IMR-90 (cell line): ENCODE data around the gene MAG. TPM values are rescaled to one million over a fixed set of nuclear protein-coding genes. Genes with fewer than 3 reads are reported as not detected.

Source experiments
- ATAC-seq: fragments of 200-7000 bp; cut with Tn5 transposase; 2 replicates; pipeline ENCODE4 v1.9.1; 2020; ENCODE audit warnings: low read depth, mild to moderate bottlenecking, moderate library complexity
- BruUV-seq: library from RNA; stranded (reverse); fragments of 400-500 nt; replicated peaks from 2 replicates; lab custom pipeline; 2021; lab: Mats Ljungman, UMichigan
- CTCF ChIA-PET: fragments of 300-600 bp; formaldehyde crosslinking; extraction: SDS; loops from one replicate; lab custom pipeline; 2021; ENCODE audit warnings: antibody characterized with exemption; lab: Yijun Ruan, JAX
- POLR2A ChIA-PET: fragments of 300-600 bp; sonication (Branson Sonifier 250); formaldehyde crosslinking; loops from one replicate; lab custom pipeline; 2022; ENCODE audit warnings: antibody characterized with exemption; ENCODE audit not compliant: unreplicated experiment; lab: Charles Lee
- DNase-seq: peaks from one replicate; pipeline ENCODE4 v3.0.0; 2013
- H2AFZ ChIP-seq: replicated peaks from 2 replicates; pipeline ENCODE3; 2013; ENCODE audit warnings: low read length, mild to moderate bottlenecking; ENCODE audit not compliant: poor library complexity
- H2AK5ac ChIP-seq: 2 replicates; pipeline ENCODE4 v1.6.1; 2013; ENCODE audit warnings: low read depth, low read length, inconsistent platforms
- H2AK9ac ChIP-seq: replicated peaks from 2 replicates; pipeline ENCODE3; 2013; ENCODE audit warnings: mild to moderate bottlenecking, low read depth, low read length, moderate library complexity; ENCODE audit not compliant: poor library complexity
- H2BK120ac ChIP-seq: 2 replicates; pipeline ENCODE4 v1.6.1; 2013; ENCODE audit warnings: low read depth, low read length, inconsistent platforms
- H2BK15ac ChIP-seq: 3 replicates; pipeline ENCODE4 v1.6.1; 2013; ENCODE audit warnings: low read depth, low read length, inconsistent platforms
- H2BK20ac ChIP-seq: 2 replicates; pipeline ENCODE4 v1.6.1; 2013; ENCODE audit warnings: low read depth, mild to moderate bottlenecking, inconsistent platforms, low read length, moderate library complexity
- H2BK5ac ChIP-seq: 2 replicates; pipeline ENCODE4 v1.6.1; 2013; ENCODE audit warnings: mild to moderate bottlenecking, low read depth, low read length, inconsistent platforms; ENCODE audit not compliant: poor library complexity, severe bottlenecking
- H3K14ac ChIP-seq: replicated peaks from 2 replicates; pipeline ENCODE4 v1.6.1; 2013; ENCODE audit warnings: low read depth, low read length, inconsistent platforms
- H3K18ac ChIP-seq: 2 replicates; pipeline ENCODE4 v1.6.1; 2013; ENCODE audit warnings: low read depth, low read length, control low read depth
- H3K23ac ChIP-seq: 2 replicates; pipeline ENCODE4 v1.6.1; 2013; ENCODE audit warnings: low read depth, low read length, inconsistent platforms
- H3K27ac ChIP-seq: 2 replicates; pipeline ENCODE4 v1.5.1; 2013; ENCODE audit warnings: mild to moderate bottlenecking, control low read depth, low read length; ENCODE audit not compliant: insufficient read depth
- H3K27me3 ChIP-seq: 2 replicates; pipeline ENCODE4 v1.6.1; 2013; ENCODE audit warnings: low read length; ENCODE audit not compliant: control insufficient read depth, insufficient read depth
- H3K36me3 ChIP-seq: 2 replicates; pipeline ENCODE4 v1.6.1; 2013; ENCODE audit warnings: low read length, mixed read lengths; ENCODE audit not compliant: control insufficient read depth, insufficient read depth
- H3K4ac ChIP-seq: 2 replicates; pipeline ENCODE4 v1.6.1; 2013; ENCODE audit warnings: low read depth, low read length, inconsistent platforms
- H3K4me1 ChIP-seq: 2 replicates; pipeline ENCODE4 v1.6.1; 2013; ENCODE audit warnings: low read length, mixed read lengths; ENCODE audit not compliant: control insufficient read depth, insufficient read depth
- H3K4me2 ChIP-seq: 2 replicates; pipeline ENCODE4 v1.6.1; 2013; ENCODE audit warnings: low read depth, mild to moderate bottlenecking, control low read depth, low read length, moderate library complexity
- H3K4me3 ChIP-seq: 2 replicates; pipeline ENCODE4 v1.5.1; 2013; ENCODE audit warnings: low read depth, mild to moderate bottlenecking, control low read depth, low read length, moderate library complexity; ENCODE audit not compliant: insufficient read depth
- H3K56ac ChIP-seq: 2 replicates; pipeline ENCODE4 v1.6.1; 2013; ENCODE audit warnings: low read length, inconsistent platforms; ENCODE audit not compliant: insufficient read depth; ENCODE audit errors: extremely low read depth
- H3K79me1 ChIP-seq, 2 experiments: 2 replicates each; pipeline ENCODE4 v1.6.1; 2013; ENCODE audit warnings: low read length in 2 of 2, inconsistent platforms in 1 of 2, low read depth in 1 of 2
- H3K9ac ChIP-seq: 2 replicates; pipeline ENCODE4 v1.6.1; 2013; ENCODE audit warnings: low read depth, low read length, control low read depth
- H3K9me1 ChIP-seq: 2 replicates; pipeline ENCODE4 v1.6.1; 2013; ENCODE audit warnings: low read length, inconsistent platforms; ENCODE audit not compliant: insufficient read depth
- H3K9me3 ChIP-seq: 2 replicates; pipeline ENCODE4 v1.6.1; 2013; ENCODE audit warnings: low read length; ENCODE audit not compliant: control insufficient read depth, insufficient read depth
- H4K20me1 ChIP-seq: 2 replicates; pipeline ENCODE4 v1.6.1; 2013; ENCODE audit warnings: low read length, inconsistent platforms; ENCODE audit not compliant: insufficient read depth
- H4K5ac ChIP-seq: 2 replicates; pipeline ENCODE4 v1.6.1; 2013; ENCODE audit warnings: mild to moderate bottlenecking, low read depth, low read length, control low read depth
- H4K8ac ChIP-seq, 2 experiments: 2 replicates each; pipeline ENCODE4 v1.6.1; 2013; ENCODE audit warnings: low read depth in 2 of 2, low read length in 2 of 2, control low read depth in 1 of 2, inconsistent platforms in 1 of 2
- H4K91ac ChIP-seq: 2 replicates; pipeline ENCODE4 v1.6.1; 2013; ENCODE audit warnings: low read depth, low read length, inconsistent platforms; ENCODE audit not compliant: insufficient read depth
- BHLHE40 ChIP-seq: fragments of 150-350 bp; IDR thresholded peaks from 2 replicates; pipeline ENCODE4 v1.6.1; 2016; ENCODE audit warnings: mild to moderate bottlenecking, low read depth, low read length
- CEBPB ChIP-seq: IDR thresholded peaks from 2 replicates; pipeline ENCODE4 v1.6.1; 2012; ENCODE audit warnings: low read depth, low read length, improper control_type of control experiment
- CHD1 ChIP-seq: IDR thresholded peaks from 2 replicates; pipeline ENCODE4 v1.6.1; 2012; ENCODE audit warnings: low read depth, low read length, improper control_type of control experiment
- CTCF ChIP-seq: conservative IDR thresholded peaks from 2 replicates; pipeline ENCODE4 v1.5.1; 2012; ENCODE audit warnings: mild to moderate bottlenecking, low read depth, low read length, improper control_type of control experiment
- ELK1 ChIP-seq: fragments of 150-350 bp; IDR thresholded peaks from 2 replicates; pipeline ENCODE4 v1.6.1; 2016; ENCODE audit warnings: low read depth, mild to moderate bottlenecking, low read length, moderate library complexity, borderline replicate concordance
- FOS ChIP-seq: fragments of 150-350 bp; IDR thresholded peaks from 2 replicates; pipeline ENCODE4 v1.6.1; 2016; ENCODE audit warnings: low read depth, low read length
- MAFK ChIP-seq: IDR thresholded peaks from 2 replicates; pipeline ENCODE4 v1.6.1; 2012; ENCODE audit warnings: low read depth, low read length, improper control_type of control experiment
- MAZ ChIP-seq: IDR thresholded peaks from 2 replicates; pipeline ENCODE4 v1.6.1; 2012; ENCODE audit warnings: low read depth, mild to moderate bottlenecking, low read length, improper control_type of control experiment, moderate library complexity, borderline replicate concordance
- MXI1 ChIP-seq: IDR thresholded peaks from 2 replicates; pipeline ENCODE4 v1.6.1; 2012; ENCODE audit warnings: low read depth, mild to moderate bottlenecking, low read length, moderate library complexity, borderline replicate concordance
- NFE2L2 ChIP-seq: fragments of 150-350 bp; IDR thresholded peaks from 2 replicates; pipeline ENCODE4 v1.6.1; 2016; ENCODE audit warnings: low read depth, mild to moderate bottlenecking, low read length
- POLR2A ChIP-seq: IDR thresholded peaks from 2 replicates; pipeline ENCODE4 v1.6.1; 2012; ENCODE audit warnings: mild to moderate bottlenecking, low read depth, low read length
- RAD21 ChIP-seq: IDR thresholded peaks from 2 replicates; pipeline ENCODE4 v1.6.1; 2012; ENCODE audit warnings: low read length, improper control_type of control experiment
- RCOR1 ChIP-seq: IDR thresholded peaks from 2 replicates; pipeline ENCODE4 v1.6.1; 2012; ENCODE audit warnings: mild to moderate bottlenecking, low read length, improper control_type of control experiment; ENCODE audit not compliant: insufficient replicate concordance
- WGBS, 2 experiments: methylation state at CpG; one replicate each; pipeline versions ENCODE4 v1.1.5 to v1.1.7; 2013; ENCODE audit warnings: missing lambda C conversion rate in 2 of 2; ENCODE audit not compliant: insufficient read length in 1 of 2; ENCODE audit errors: extremely low coverage in 2 of 2; 5-methylcytosine and 5-hydroxymethylcytosine counted together
- dilution Hi-C: fragments of 300-500 bp; cut with HindIII; formaldehyde crosslinking; loops from one replicate; pipeline ENCODE4 v1.14.3; 2018; ENCODE audit warnings: low sequenced_read_pairs; ENCODE audit not compliant: unreplicated experiment
- in situ Hi-C: fragments of 300-500 bp; cut with MboI; formaldehyde crosslinking; loops from 3 replicates; pipeline ENCODE4 v1.14.3; 2019; ENCODE audit warnings: low sequenced_read_pairs, inconsistent platforms, mixed read lengths
- intact Hi-C: fragments of 100-400 bp; cut with micrococcal nuclease; formaldehyde crosslinking; loops from 2 replicates; pipeline ENCODE4 v1.10.0; 2022
- polyA plus RNA-seq, 3 experiments: library from polyadenylated mRNA; depleted of rRNA; stranded (reverse); fragments of >200 nt; gene quantifications; 2 replicates each; pipeline ENCODE4 v1.2.3, GENCODE V29; 2012; ENCODE audit warnings: low replicate concordance in 1 of 3
- total RNA-seq: library from RNA; depleted of rRNA; stranded (reverse); fragments of >200 nt; gene quantifications from 2 replicates; pipeline ENCODE4 v1.2.3, GENCODE V29; 2012
- TF ChIP-seq, protein P1 (sequence below): fragments of 150-350 bp; IDR thresholded peaks from 2 replicates; pipeline ENCODE4 v1.6.1; 2017; ENCODE audit warnings: mild to moderate bottlenecking, antibody characterized with exemption, low read length, low read depth

MAG gene
- total and polyA plus RNA-seq, 2 of the 4 experiments (the other 2 are of a cell fraction) = not detected

- no peak overlapping the region for H3K9ac ChIP-seq
- H2AFZ ChIP-seq = no peak overlapping the region
- no peaks in the 10 kb centered on the region for H3K9me3 ChIP-seq
- H4K5ac ChIP-seq = no peak overlapping the region
- H2AK5ac ChIP-seq = no peak overlapping the region
- no peak overlapping the region for H3K23ac ChIP-seq
- TF ChIP-seq ELK1 (no peak), MAZ (no peak), CTCF (no peak), RAD21 (no peak), BHLHE40 (no peak), POLR2A (no peak), NFE2L2 (no peak), MXI1 (no peak), CEBPB (no peak), MAFK (no peak), CHD1 (no peak), FOS (no peak), RCOR1 (no peak)
- TF ChIP-seq, protein P1, sequence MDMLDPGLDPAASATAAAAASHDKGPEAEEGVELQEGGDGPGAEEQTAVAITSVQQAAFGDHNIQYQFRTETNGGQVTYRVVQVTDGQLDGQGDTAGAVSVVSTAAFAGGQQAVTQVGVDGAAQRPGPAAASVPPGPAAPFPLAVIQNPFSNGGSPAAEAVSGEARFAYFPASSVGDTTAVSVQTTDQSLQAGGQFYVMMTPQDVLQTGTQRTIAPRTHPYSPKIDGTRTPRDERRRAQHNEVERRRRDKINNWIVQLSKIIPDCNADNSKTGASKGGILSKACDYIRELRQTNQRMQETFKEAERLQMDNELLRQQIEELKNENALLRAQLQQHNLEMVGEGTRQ = no peak
- ChIA-PET CTCF (interaction anchor here (0.7 kb wide), 1 partner anchor 160 kb away, joined by 4 read pairs; no protein-coding TSS in a partner anchor), POLR2A (no interaction called here)
- H3K27ac ChIP-seq = no peak overlapping the region
- ATAC-seq = no peak
- H2BK15ac ChIP-seq = no peak overlapping the region
- H3K9me1 ChIP-seq = no peaks in the 10 kb centered on the region
- H3K27me3 ChIP-seq = peaks cover 31% of the 10 kb centered on the region
- no peak overlapping the region for H3K4me3 ChIP-seq
- no peaks in the 10 kb centered on the region for H4K20me1 ChIP-seq
- no peak overlapping the region for H3K4me2 ChIP-seq
- in situ Hi-C loops (no loop called here), dilution Hi-C loops (no loop called here), intact Hi-C loops (no loop called here)
- no peak overlapping the region for H2BK5ac ChIP-seq
- H3K79me1 ChIP-seq = no peaks in the 10 kb centered on the region
- BruUV-seq = no TSS peak
- H3K56ac ChIP-seq = no peak overlapping the region
- H3K14ac ChIP-seq = no peak overlapping the region
- H2BK20ac ChIP-seq = no peak overlapping the region
- no peak overlapping the region for H4K8ac ChIP-seq
- H4K91ac ChIP-seq = no peak overlapping the region
- no peak for DNase-seq
- no peak overlapping the region for H3K18ac ChIP-seq
- no peak overlapping the region for H2BK120ac ChIP-seq
- H3K4ac ChIP-seq = no peak overlapping the region
- H3K4me1 ChIP-seq = no peaks in the 10 kb centered on the region
- H3K36me3 ChIP-seq = no peaks in the 10 kb centered on the region; the same call in 1 of the 2 replicates
- WGBS, 2 experiments = 44% methylated on average over 6 of the region's 17 CpGs; no CpG with 5 or more reads in 1 of the 2 experiments
- H2AK9ac ChIP-seq = no peak overlapping the region
Measured at GRCh38 chr19:35284153-35285094, 7.5 kb upstream of the MAG start.
